H1 (cell line): ENCODE data around the gene NMNAT3.

Source experiments
- ATF2 ChIP-seq: IDR thresholded peaks from 2 replicates; pipeline ENCODE4 v1.6.1; 2012; ENCODE audit warnings: low read length, inconsistent platforms
- CREB1 ChIP-seq: IDR thresholded peaks from 2 replicates; pipeline ENCODE4 v1.6.1; 2012; ENCODE audit warnings: inconsistent platforms
- CTCF ChIP-seq, 3 experiments: IDR thresholded peaks; 1 replicate in 2 of 3; 2 replicates in 1 of 3; pipeline versions ENCODE4 v1.5.1 to v1.6.1; 2011; ENCODE audit warnings: low read length in 3 of 3, mild to moderate bottlenecking in 3 of 3, inconsistent platforms in 2 of 3, low read depth in 1 of 3, moderate library complexity in 1 of 3; ENCODE audit not compliant: insufficient read depth in 1 of 3; ENCODE audit errors: control extremely low read depth in 1 of 3
- JUND ChIP-seq: IDR thresholded peaks from 2 replicates; pipeline ENCODE4 v1.6.1; 2011; ENCODE audit warnings: mild to moderate bottlenecking, improper control_type of control experiment, low read length
- POLR2AphosphoS5 ChIP-seq: IDR thresholded peaks from 2 replicates; pipeline ENCODE4 v1.6.1; 2011; ENCODE audit warnings: low read depth, low read length

GRCh38 chr3:139537361-139537760, 140.4 kb downstream of the NMNAT3 start:
- TF ChIP-seq POLR2AphosphoS5 = no peak
- no peak for TF ChIP-seq CTCF (IDR thresholded peaks at IDR 0.05; ENCODE audit: control extremely low read depth in 1 of 3, insufficient read depth in 1 of 3, low read depth in 1 of 3, low read length in 3 of 3)
- TF ChIP-seq ATF2 = no peak
- TF ChIP-seq JUND = no peak
- no peak for TF ChIP-seq CREB1
